ENCODE results near the gene KLF14.
A peak's percentile ranks its signal among the peaks of the same experiment; 100 is the strongest.

The KLF14 gene

GRCh38 chr7:130758429-130759056, 24.5 kb upstream of the KLF14 start:
- H3K4me3 ChIP-seq, result no peak overlapping the region
- intact Hi-C loops (cut with DNase I; ENCODE audit: low total_unique reads), result no loop called here
- H3K27ac ChIP-seq, result no peak overlapping the region
- H3K27me3 ChIP-seq, result no peaks in the 10 kb centered on the region
- no peaks in the 10 kb centered on the region for H3K9me3 ChIP-seq
- peak; percentile 50 to 65 for TF ChIP-seq CTCF (IDR thresholded peaks at IDR 0.05)
- DNase-seq, result no peak
- no peaks in the 10 kb centered on the region for H3K4me1 ChIP-seq
- no peaks in the 10 kb centered on the region for H3K36me3 ChIP-seq

GRCh38 chr7:130756316-130756715, 22.3 kb upstream of the KLF14 start:
- no peaks in the 10 kb centered on the region for H3K4me1 ChIP-seq
- H3K9me3 ChIP-seq, result no peaks in the 10 kb centered on the region
- H3K27me3 ChIP-seq, result peaks cover 0 to 2% of the 10 kb centered on the region in 2 donors
- no peak for TF ChIP-seq CTCF (IDR thresholded peaks at IDR 0.05)
- DNase-seq, result no peak
- no peaks in the 10 kb centered on the region for H3K36me3 ChIP-seq
- intact Hi-C loops (cut with DNase I; ENCODE audit: low total_unique reads), result no loop called here
- no peak overlapping the region for H3K4me3 ChIP-seq
- no peak overlapping the region for H3K27ac ChIP-seq

GRCh38 chr7:130752424-130752823, 18.4 kb upstream of the KLF14 start:
- intact Hi-C loops (cut with DNase I; ENCODE audit: low total_unique reads), result no loop called here
- H3K4me1 ChIP-seq, result no peaks in the 10 kb centered on the region
- H3K27ac ChIP-seq, result no peak overlapping the region
- no peak for DNase-seq
- no peak for TF ChIP-seq CTCF (IDR thresholded peaks at IDR 0.05)
- no peaks in the 10 kb centered on the region for H3K9me3 ChIP-seq
- no peak overlapping the region for H3K4me3 ChIP-seq
- no peaks in the 10 kb centered on the region for H3K36me3 ChIP-seq
- H3K27me3 ChIP-seq, result peaks cover 0 to 2% of the 10 kb centered on the region in 2 donors

GRCh38 chr7:130750755-130751154, 16.7 kb upstream of the KLF14 start:
- no peak for TF ChIP-seq CTCF (IDR thresholded peaks at IDR 0.05)
- Histone ChIP-seq H3K4me1 (no peaks in the 10 kb centered on the region), H3K36me3 (no peaks in the 10 kb centered on the region), H3K27ac (no peak overlapping the region), H3K4me3 (no peak overlapping the region), H3K27me3 (peaks cover 0 to 6% of the 10 kb centered on the region in 2 donors), H3K9me3 (no peaks in the 10 kb centered on the region)
- no peak for DNase-seq
- intact Hi-C loops (cut with DNase I; ENCODE audit: low total_unique reads), result no loop called here

- Histone ChIP-seq H3K27me3 (peaks cover 0 to 10% of the 10 kb centered on the region in 2 donors), H3K9me3 (no peaks in the 10 kb centered on the region), H3K4me1 (no peaks in the 10 kb centered on the region), H3K27ac (no peak overlapping the region), H3K36me3 (no peaks in the 10 kb centered on the region), H3K4me3 (no peak overlapping the region)
- intact Hi-C loops (cut with DNase I; ENCODE audit: low total_unique reads), result no loop called here
- no peak for DNase-seq
- TF ChIP-seq CTCF (IDR thresholded peaks at IDR 0.05), result no peak
Measured at GRCh38 chr7:130748531-130749389, 14.8 kb upstream of the KLF14 start.

All from tibial artery (tissue), 4 donors.